ENCODE data around the gene H1-8.
"Not testable (repeated sequence)": the region's sequence is repeated elsewhere in the genome, so short reads cannot be mapped to it uniquely, and the experiment has no call there.

Gene H1-8

GRCh38 chr3:129543156-129543790 lies at the start of gene H1-8:
Gene H1-8, plus strand, starts transcription at chr3:129543175. Its CDS starts 44 bp downstream, at chr3:129543219.
- no peak for DNase-seq (ENCODE audit: low spot score)

- no peak for DNase-seq (ENCODE audit: low spot score)
Observed at GRCh38 chr3:129493206-129493605, 49.8 kb upstream of the H1-8 start.

- DNase-seq (ENCODE audit: low spot score): not testable (repeated sequence)
Observed at GRCh38 chr3:129494499-129494898, 48.5 kb upstream of the H1-8 start.

- DNase-seq (ENCODE audit: low spot score): not testable (repeated sequence)
Observed at GRCh38 chr3:129495006-129495639, 47.9 kb upstream of the H1-8 start.

- DNase-seq (ENCODE audit: low spot score): not testable (repeated sequence)
Observed at GRCh38 chr3:129497876-129498275, 45.1 kb upstream of the H1-8 start.

GRCh38 chr3:129498603-129499488 lies 44.1 kb upstream of the H1-8 start:
- DNase-seq (ENCODE audit: low spot score): not testable (repeated sequence)

GRCh38 chr3:129499604-129500333 lies 43.2 kb upstream of the H1-8 start:
- not testable (repeated sequence) for DNase-seq (ENCODE audit: low spot score)

- no peak for DNase-seq (ENCODE audit: low spot score)
Observed at GRCh38 chr3:129500334-129500658, 42.7 kb upstream of the H1-8 start.

- no peak for DNase-seq (ENCODE audit: low spot score)
Observed at GRCh38 chr3:129501630-129502029, 41.3 kb upstream of the H1-8 start.

- no peak for DNase-seq (ENCODE audit: low spot score)
Observed at GRCh38 chr3:129502641-129503408, 40.1 kb upstream of the H1-8 start.

GRCh38 chr3:129503471-129504291 lies 39.3 kb upstream of the H1-8 start:
- DNase-seq (ENCODE audit: low spot score): no peak

- no peak for DNase-seq (ENCODE audit: low spot score)
Observed at GRCh38 chr3:129504471-129505100, 38.4 kb upstream of the H1-8 start.

GRCh38 chr3:129505341-129505740 lies 37.6 kb upstream of the H1-8 start:
- DNase-seq (ENCODE audit: low spot score): no peak

GRCh38 chr3:129506231-129506742 lies 36.7 kb upstream of the H1-8 start:
- no peak for DNase-seq (ENCODE audit: low spot score)

GRCh38 chr3:129507181-129507831 lies 35.7 kb upstream of the H1-8 start:
- DNase-seq (ENCODE audit: low spot score): no peak

- no peak for DNase-seq (ENCODE audit: low spot score)
Observed at GRCh38 chr3:129512595-129512994, 30.4 kb upstream of the H1-8 start.

GRCh38 chr3:129513705-129514104 lies 29.3 kb upstream of the H1-8 start:
- DNase-seq (ENCODE audit: low spot score): no peak

- DNase-seq (ENCODE audit: low spot score): no peak
Observed at GRCh38 chr3:129514110-129514509, 28.9 kb upstream of the H1-8 start.

- no peak for DNase-seq (ENCODE audit: low spot score)
Observed at GRCh38 chr3:129514563-129514962, 28.4 kb upstream of the H1-8 start.
